Measurements from ENCODE around the gene DTNB.

GRCh38 chr2:25688236-25688635 lies 14.9 kb upstream of the DTNB start:
- TF ChIP-seq NFIC (IDR thresholded peaks at IDR 0.05) (no peak), RAD21 (IDR thresholded peaks at IDR 0.05; ENCODE audit: low read depth) (no peak)
